ENCODE measurements around the gene C4orf50. TPM values are rescaled to one million over a fixed set of nuclear protein-coding genes. Genes with fewer than 3 reads are reported as not detected.

Gene C4orf50
- total and polyA plus RNA-seq, 10 of the 15 experiments (the other 5 are each of a cell fraction or from before 2014, with no cell fraction given): 0.04 to 0.09 (median 0.05) TPM; not detected in 3

DNA sequence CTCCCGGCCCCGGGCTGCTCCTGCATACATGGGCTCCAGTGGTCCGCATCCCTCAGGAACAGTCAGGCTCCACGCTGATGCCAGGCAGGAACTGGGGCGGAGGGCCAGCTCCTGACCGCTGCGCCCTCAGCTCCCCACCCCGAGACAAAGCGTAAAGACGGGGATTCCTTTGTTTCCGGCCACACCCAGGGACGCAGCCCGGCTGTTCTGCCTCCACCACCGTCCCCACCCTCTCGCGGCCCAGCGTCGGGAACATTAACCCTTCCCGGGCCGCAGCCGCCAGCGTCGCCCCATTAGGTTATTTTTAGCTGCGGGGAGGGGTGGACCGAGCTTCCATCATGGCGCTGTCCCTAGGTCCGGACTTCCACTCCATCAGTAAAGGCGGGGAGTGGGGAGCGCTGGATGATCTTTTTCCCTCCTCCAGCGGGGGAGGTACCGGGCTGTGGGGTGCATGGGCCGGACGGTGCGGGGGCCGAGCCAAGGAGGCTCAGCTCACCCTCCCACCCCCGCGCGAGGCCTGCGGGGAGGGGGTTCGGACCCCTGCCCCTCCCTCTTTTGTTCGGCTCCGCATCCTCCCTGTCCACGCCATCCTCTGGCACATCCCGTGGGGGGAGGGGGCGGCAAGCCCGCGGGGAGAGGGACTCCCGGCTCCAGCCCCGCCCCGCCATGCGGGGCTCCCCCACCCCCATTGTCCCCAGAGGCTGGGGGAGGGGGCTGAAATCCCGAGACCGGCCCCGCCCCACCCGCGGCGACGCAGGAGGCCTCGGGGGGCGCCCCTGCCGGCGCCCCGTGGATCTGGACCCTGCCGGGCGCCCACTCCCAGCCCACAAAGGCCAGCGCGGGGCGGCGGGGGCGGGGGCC is 130.6 kb downstream of the C4orf50 start (continued):
- TF ChIP-seq CHD4 (IDR thresholded peaks at IDR 0.05) (no peak), FOS (IDR thresholded peaks at IDR 0.05; ENCODE audit: borderline replicate concordance, extremely low read depth, insufficient read length) (no peak), NBN (IDR thresholded peaks at IDR 0.05) (no peak), PAX5 (IDR thresholded peaks at IDR 0.05; ENCODE audit: borderline replicate concordance, low read depth, low read length) (no peak), CBX5 (IDR thresholded peaks at IDR 0.05; ENCODE audit: low read depth) (no peak), TCF7 (IDR thresholded peaks at IDR 0.05; ENCODE audit: borderline replicate concordance) (no peak), ZNF24 (IDR thresholded peaks at IDR 0.05) (no peak), PBX3 (IDR thresholded peaks at IDR 0.05; ENCODE audit: insufficient replicate concordance, low read depth, low read length) (no peak)
- TF ChIP-seq, protein P1, sequence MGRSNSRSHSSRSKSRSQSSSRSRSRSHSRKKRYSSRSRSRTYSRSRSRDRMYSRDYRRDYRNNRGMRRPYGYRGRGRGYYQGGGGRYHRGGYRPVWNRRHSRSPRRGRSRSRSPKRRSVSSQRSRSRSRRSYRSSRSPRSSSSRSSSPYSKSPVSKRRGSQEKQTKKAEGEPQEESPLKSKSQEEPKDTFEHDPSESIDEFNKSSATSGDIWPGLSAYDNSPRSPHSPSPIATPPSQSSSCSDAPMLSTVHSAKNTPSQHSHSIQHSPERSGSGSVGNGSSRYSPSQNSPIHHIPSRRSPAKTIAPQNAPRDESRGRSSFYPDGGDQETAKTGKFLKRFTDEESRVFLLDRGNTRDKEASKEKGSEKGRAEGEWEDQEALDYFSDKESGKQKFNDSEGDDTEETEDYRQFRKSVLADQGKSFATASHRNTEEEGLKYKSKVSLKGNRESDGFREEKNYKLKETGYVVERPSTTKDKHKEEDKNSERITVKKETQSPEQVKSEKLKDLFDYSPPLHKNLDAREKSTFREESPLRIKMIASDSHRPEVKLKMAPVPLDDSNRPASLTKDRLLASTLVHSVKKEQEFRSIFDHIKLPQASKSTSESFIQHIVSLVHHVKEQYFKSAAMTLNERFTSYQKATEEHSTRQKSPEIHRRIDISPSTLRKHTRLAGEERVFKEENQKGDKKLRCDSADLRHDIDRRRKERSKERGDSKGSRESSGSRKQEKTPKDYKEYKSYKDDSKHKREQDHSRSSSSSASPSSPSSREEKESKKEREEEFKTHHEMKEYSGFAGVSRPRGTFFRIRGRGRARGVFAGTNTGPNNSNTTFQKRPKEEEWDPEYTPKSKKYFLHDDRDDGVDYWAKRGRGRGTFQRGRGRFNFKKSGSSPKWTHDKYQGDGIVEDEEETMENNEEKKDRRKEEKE (IDR thresholded peaks at IDR 0.05): no peak
- TF ChIP-seq, protein P2, sequence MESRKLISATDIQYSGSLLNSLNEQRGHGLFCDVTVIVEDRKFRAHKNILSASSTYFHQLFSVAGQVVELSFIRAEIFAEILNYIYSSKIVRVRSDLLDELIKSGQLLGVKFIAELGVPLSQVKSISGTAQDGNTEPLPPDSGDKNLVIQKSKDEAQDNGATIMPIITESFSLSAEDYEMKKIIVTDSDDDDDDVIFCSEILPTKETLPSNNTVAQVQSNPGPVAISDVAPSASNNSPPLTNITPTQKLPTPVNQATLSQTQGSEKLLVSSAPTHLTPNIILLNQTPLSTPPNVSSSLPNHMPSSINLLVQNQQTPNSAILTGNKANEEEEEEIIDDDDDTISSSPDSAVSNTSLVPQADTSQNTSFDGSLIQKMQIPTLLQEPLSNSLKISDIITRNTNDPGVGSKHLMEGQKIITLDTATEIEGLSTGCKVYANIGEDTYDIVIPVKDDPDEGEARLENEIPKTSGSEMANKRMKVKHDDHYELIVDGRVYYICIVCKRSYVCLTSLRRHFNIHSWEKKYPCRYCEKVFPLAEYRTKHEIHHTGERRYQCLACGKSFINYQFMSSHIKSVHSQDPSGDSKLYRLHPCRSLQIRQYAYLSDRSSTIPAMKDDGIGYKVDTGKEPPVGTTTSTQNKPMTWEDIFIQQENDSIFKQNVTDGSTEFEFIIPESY (IDR thresholded peaks at IDR 0.05): no peak

Measured in GM12878 (cell line).